H4 (cell line): ENCODE measurements around the gene ATG4D. TPM values are rescaled to one million over a fixed set of nuclear protein-coding genes. Genes with fewer than 3 reads are reported as not detected.
"Not testable (repeated sequence)": the region's sequence is repeated elsewhere in the genome, so short reads cannot be mapped to it uniquely, and the experiment has no call there.

Experiments used
- DNase-seq: peaks from one replicate; pipeline ENCODE4 v3.0.0-alpha.2; 2015; ENCODE audit warnings: low spot score
- total RNA-seq: library from RNA; depleted of rRNA; stranded (reverse); fragments of >200 nt; shearing (Covaris generic); gene quantifications from 2 replicates; pipeline ENCODE4 v1.2.3, GENCODE V29; 2014

The ATG4D gene
- total RNA-seq, 1 experiment from 2014 or later, result 18.6 TPM

DNA sequence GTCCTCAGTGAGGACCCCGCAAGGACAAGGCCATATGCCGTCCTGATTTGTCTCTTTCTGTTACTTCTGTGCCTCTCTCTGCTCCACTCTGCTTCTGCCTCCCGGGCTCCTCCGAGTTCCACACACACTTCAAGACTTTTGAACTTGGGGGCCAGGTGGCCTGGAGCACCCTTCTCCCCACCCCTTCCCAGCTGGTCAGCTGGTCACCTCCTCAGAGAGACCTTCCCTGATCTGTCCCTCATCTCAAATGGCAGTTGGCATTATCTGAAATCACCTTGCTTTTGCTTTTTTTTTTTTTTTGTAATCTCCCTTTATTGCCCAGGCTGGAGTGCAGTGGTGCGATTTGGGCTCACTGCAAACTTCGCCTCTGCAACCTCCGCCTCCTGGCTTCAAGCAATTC, 24.3 kb upstream of the ATG4D start:
- no peak for DNase-seq

DNA sequence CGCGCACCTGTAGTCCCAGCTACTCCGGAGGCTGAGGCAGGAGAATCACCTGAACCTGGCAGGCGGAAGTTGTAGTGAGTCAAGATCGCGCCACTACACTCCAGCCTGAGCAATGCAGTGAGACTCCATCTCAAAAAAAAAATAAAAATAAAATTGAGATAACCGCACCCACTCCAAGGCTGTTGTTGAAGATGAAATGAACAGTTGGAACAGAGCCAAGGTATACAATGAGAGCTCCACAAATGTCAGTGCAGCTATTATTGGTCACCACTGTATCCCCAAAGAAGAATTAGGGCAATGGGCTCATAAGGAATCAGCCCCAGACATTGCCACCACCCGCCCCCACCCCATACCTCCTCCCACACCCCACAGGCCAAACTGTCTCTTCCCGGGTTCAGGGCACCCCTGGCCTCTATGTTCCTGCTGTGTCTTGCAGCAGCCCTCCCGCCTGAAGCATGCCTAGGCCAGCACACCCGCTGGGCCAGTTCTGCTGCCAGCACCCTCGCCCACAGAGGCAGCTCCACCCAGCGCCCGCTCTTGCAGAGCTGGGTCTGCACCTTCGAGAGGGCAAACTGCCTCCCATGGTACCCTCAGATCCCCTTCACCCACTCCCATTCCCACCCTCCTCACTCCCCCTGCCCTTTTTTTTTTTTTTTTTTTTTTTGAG, 22.9 kb upstream of the ATG4D start:
- no peak for DNase-seq

- DNase-seq, result no peak
Observed at GRCh38 chr19:10521461-10522171, 22.1 kb upstream of the ATG4D start.

DNA sequence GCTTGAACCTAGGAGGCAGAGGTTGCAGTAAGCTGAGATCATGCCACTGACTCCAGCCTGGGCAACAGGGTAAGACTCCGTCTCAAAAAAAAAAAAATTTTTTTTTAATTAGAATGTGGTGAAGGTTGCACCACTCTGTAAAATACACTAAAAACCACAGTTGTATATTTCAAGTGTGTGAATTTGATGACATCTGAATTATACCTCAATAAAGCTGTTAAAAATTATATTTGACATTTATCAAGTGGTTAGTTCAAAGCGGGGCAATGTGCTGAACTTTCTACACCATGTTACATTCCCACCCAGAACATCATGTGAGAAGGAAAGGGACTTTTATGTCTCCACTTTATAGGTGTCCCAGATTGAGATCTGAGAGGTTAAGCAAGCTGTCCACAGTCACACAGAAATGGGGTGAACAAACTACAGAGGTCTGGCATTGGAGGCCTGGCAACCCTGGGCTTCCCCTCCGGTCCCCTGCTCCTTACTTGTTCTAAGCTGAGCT, 20.5 kb upstream of the ATG4D start:
- DNase-seq, result no peak

GRCh38 chr19:10525636-10526035, 18.1 kb upstream of the ATG4D start:
- DNase-seq, result no peak

DNA sequence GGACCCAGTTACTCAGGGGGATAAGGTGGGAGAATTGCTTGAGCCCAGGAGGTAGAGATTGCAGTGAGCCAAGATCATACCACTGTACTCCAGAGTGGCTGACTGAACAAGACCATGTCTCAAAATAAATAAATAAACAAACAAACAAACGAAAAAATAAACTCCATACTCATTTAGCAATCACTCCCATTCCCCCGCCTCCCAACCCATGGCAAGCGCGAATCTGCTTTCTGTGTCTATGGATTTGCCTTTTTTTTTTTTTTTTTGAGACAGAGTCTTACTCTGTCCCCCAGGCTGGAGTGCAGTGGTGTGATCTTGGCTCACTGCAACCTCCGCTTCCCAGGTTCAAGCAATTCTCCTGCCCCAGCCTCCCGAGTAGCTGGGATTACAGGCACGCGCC, 16.8 kb upstream of the ATG4D start:
- DNase-seq, result not testable (repeated sequence)

DNA sequence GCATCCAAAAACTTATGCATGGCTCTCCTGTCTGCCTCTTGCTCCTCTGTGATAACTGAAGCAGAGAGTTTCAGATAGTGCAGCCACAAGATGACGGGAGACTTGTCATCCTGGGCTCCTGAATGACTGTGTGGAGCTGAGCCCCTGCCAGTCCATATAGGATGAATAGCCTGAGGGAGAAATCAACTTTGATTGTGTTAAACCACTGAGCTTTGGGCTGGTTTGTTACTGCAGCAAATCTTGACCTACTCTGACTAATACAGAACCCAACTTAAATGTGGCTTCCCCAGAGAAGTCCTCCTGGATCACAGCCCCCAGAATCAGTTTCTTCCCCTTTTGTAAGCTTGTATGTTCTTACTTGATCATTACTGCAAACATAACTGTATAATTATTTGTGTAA, 11.2 kb upstream of the ATG4D start:
- DNase-seq, result no peak

- no peak for DNase-seq
Observed at GRCh38 chr19:10533646-10534386, 9.9 kb upstream of the ATG4D start.

DNA sequence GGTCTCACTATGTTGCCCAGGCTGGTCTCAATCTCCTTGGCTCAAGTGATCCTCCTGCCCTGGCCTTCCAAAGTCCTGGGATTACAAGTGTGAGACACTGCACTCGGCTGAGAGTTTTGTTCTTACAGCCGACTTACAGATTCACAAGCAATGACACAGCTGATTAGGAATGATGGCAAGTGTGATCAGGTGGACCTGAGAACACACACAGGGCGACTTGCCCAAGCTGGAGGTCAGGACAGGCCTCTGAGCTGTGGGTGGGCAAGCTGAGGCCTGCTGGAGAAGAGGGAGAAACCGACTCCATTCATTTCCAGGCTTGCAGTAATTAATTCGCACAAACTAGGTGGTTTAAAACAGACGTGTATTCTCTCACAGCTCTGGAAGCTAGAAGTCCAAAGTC, 8.1 kb upstream of the ATG4D start:
- DNase-seq, result no peak

- DNase-seq, result no peak
Observed at GRCh38 chr19:10537668-10538067, 6.0 kb upstream of the ATG4D start.

GRCh38 chr19:10538204-10538983, 5.3 kb upstream of the ATG4D start:
- DNase-seq, result no peak

- not testable (repeated sequence) for DNase-seq
Observed at GRCh38 chr19:10539016-10539415, 4.7 kb upstream of the ATG4D start.

- DNase-seq, result no peak
Observed at GRCh38 chr19:10543059-10543419, 665 bp upstream of the ATG4D start.

GRCh38 chr19:10544242-10544752, 593 bp downstream of the ATG4D start:
- no peak for DNase-seq

- DNase-seq, result no peak
Observed at GRCh38 chr19:10544753-10545251, 1.1 kb downstream of the ATG4D start.

DNA sequence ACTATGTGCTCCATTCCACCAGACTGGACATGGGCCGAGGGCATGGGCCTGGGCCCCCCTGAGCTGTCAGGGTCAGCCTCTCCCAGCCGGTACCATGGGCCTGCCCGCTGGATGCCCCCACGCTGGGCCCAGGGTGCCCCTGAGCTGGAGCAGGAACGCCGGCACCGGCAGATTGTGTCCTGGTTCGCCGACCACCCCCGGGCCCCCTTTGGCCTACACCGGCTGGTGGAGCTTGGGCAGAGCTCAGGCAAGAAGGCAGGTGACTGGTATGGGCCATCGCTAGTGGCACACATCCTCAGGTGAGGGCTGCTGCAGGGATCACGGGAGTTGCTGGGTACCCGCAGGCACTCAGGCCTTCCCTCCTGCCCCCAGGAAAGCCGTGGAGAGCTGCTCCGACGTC, 3.1 kb downstream of the ATG4D start:
- DNase-seq, result no peak

- no peak for DNase-seq
Observed at GRCh38 chr19:10548746-10549276, 5.1 kb downstream of the ATG4D start.

GRCh38 chr19:10549733-10550132, 6.0 kb downstream of the ATG4D start:
- DNase-seq, result no peak

DNA sequence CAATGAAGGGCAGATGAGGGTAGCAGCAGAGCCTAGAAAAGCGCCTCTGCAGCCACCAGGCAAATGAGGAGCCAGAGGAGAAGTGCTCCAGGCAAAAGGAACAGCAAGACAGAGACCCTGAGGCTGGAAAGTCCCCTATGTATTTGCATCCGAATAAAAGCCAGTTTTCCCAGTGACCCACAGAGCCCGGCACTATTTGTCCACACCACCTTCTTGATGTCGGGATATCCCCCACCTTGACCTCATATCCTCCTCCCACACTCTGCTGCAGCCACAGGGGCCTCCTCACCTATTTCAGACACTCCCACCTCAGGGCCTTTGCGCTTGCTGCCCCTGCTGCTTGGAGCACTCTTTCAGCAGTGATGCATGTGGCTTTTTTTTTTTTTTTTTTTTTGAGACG, 6.6 kb downstream of the ATG4D start:
- DNase-seq, result no peak

DNA sequence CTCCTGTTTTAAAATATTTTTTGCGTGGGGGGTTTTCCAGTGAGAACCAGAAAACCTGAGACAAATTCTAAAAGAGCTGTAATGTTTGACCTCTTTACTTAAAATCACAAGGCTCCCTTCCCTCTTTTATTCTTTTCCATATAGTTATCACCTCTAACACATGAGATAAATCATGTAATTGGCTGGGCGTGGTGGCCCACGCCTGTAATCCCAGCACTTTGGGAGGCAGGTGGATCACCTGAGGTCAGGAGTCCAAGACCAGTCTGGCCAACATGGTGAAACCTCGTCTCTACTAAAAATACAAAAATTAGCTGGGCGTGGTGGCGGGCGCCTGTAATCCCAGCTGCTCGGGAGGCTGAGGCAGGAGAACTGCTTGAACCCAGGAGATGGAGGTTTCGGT, 7.3 kb downstream of the ATG4D start:
- not testable (repeated sequence) for DNase-seq

GRCh38 chr19:10551698-10552301, 8.1 kb downstream of the ATG4D start:
- peak; percentile 43 for DNase-seq
